NCI-H146 treated with DMSO at 0.1 percent for 48 hours (cell line): ENCODE results near the gene AXDND1.
"Not testable (repeated sequence)": the region's sequence is repeated elsewhere in the genome, so short reads cannot be mapped to it uniquely, and the experiment has no call there.

Source experiments
- DNase-seq: peaks from one replicate; lab custom pipeline; 2025; ENCODE audit not compliant: unreplicated experiment; lab: John Stamatoyannopoulos, UW

Gene AXDND1

GRCh38 chr1:179459606-179460206 is 93.9 kb downstream of the AXDND1 start:
- not testable (repeated sequence) for DNase-seq

GRCh38 chr1:179465661-179466060 is 99.9 kb downstream of the AXDND1 start:
- DNase-seq, result not testable (repeated sequence)

- no peak for DNase-seq
Observed at GRCh38 chr1:179474713-179475112, 108.9 kb downstream of the AXDND1 start.

- DNase-seq, result no peak
Observed at GRCh38 chr1:179476484-179476883, 110.7 kb downstream of the AXDND1 start.

- no peak for DNase-seq
Observed at GRCh38 chr1:179478370-179478769, 112.6 kb downstream of the AXDND1 start.

GRCh38 chr1:179490611-179491010 is 124.8 kb downstream of the AXDND1 start:
- DNase-seq, result no peak

GRCh38 chr1:179493323-179493722 is 127.6 kb downstream of the AXDND1 start:
- DNase-seq, result no peak

GRCh38 chr1:179506199-179506598 is 140.4 kb downstream of the AXDND1 start:
- DNase-seq, result no peak

- DNase-seq, result no peak
Observed at GRCh38 chr1:179509384-179509783, 143.6 kb downstream of the AXDND1 start.

GRCh38 chr1:179510038-179510437 is 144.3 kb downstream of the AXDND1 start:
- DNase-seq, result no peak

- no peak for DNase-seq
Observed at GRCh38 chr1:179516976-179517705, 151.4 kb downstream of the AXDND1 start.

- not testable (repeated sequence) for DNase-seq
Observed at GRCh38 chr1:179518544-179518943, 152.8 kb downstream of the AXDND1 start.

- no peak for DNase-seq
Observed at GRCh38 chr1:179529482-179530195, 163.9 kb downstream of the AXDND1 start.

- DNase-seq, result no peak
Observed at GRCh38 chr1:179530352-179530751, 164.6 kb downstream of the AXDND1 start.

GRCh38 chr1:179541774-179542173 is 176.0 kb downstream of the AXDND1 start:
- DNase-seq, result no peak

GRCh38 chr1:179545321-179545720 is 179.6 kb downstream of the AXDND1 start:
- no peak for DNase-seq

GRCh38 chr1:179547021-179547535 is 181.3 kb downstream of the AXDND1 start:
- DNase-seq, result no peak

- DNase-seq, result no peak
Observed at GRCh38 chr1:179548666-179549367, 183.0 kb downstream of the AXDND1 start.

GRCh38 chr1:179549368-179549700 is 183.6 kb downstream of the AXDND1 start:
- no peak for DNase-seq

GRCh38 chr1:179550746-179551682 is 185.2 kb downstream of the AXDND1 start:
- no peak for DNase-seq
